ENCODE data around the gene NLRP1. TPM values are rescaled to one million over a fixed set of nuclear protein-coding genes. Genes with fewer than 3 reads are reported as not detected.

The NLRP1 gene
- total and polyA plus RNA-seq, 2 of the 13 experiments (the other 11 are each of a cell fraction or from before 2014, with no cell fraction given), result 3.4 to 3.7 TPM

DNA sequence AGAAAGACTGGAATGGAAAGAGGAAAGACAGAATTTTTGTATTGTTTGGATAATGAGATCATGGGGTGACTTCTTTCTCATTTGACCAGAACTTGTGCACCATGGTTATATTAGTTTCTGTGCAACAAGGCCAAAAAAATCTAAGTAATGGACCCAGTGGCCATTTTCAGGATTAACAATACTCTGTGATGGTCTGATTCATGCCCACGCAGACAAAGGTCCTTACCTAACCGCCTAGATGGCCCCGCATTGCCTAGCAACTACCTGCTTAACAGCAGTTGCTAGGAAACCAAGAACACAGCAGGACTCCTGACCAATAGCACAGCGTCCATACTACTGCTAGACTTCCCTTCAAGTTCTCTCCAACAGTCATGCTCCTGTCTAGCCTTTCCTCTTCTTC, 75.5 kb downstream of the NLRP1 start:
- H4K20me1 ChIP-seq (ENCODE audit: insufficient read depth, low read length), result no peaks in the 10 kb centered on the region
- FAIRE-seq (no peak), ATAC-seq (peak; percentile 33; the same call in 1 of the 3 replicates), DNase-seq (ENCODE audit: low spot score) (peak; percentile 29)
- no peaks in the 10 kb centered on the region for H3K9me3 ChIP-seq (ENCODE audit: low read length)
- no peaks in the 10 kb centered on the region for H3K36me3 ChIP-seq (replicated peaks in 1 of 2; ENCODE audit: control insufficient read depth in 1 of 2, insufficient read depth in 2 of 2, low read length in 2 of 2)
- 0% methylated on average over 1 of the region's 4 CpGs for WGBS (ENCODE audit: low lambda C conversion rate)
- POLR2A ChIA-PET, result no interaction called here
- TF ChIP-seq SOX6 (IDR thresholded peaks at IDR 0.05) (no peak), SOX6 (CRISPR knock-in tag; IDR thresholded peaks at IDR 0.05) (no peak), RFX1 (IDR thresholded peaks at IDR 0.05) (peak; percentile 53)
- no peak overlapping the region for H2AFZ ChIP-seq (ENCODE audit: low read length)
- intact Hi-C loops (cut with micrococcal nuclease; ENCODE audit: unreplicated experiment) (no loop called here), in situ Hi-C loops (cut with HindIII; ENCODE audit: extremely low pct_ligation_motif_present, low pct_unique_long_range_greater_than_20kb) (no loop called here)
- peaks cover 0 to 4% of the 10 kb centered on the region in 2 experiments; a peak in 2 of 5 replicates for H3K27me3 ChIP-seq (ENCODE audit: control insufficient read depth in 1 of 2, insufficient read depth in 2 of 2, low read length in 2 of 2)
- no peak overlapping the region for H3K4me3 ChIP-seq (replicated peaks in 1 of 3; ENCODE audit: insufficient read depth in 1 of 3, low read depth in 2 of 3, low read length in 3 of 3)
- H3K79me2 ChIP-seq (ENCODE audit: insufficient read depth, low read length), result no peaks in the 10 kb centered on the region
- BruUV-seq (replicated peaks), result no TSS peak
- no peaks in the 10 kb centered on the region for H3K4me1 ChIP-seq (ENCODE audit: insufficient read depth, low read length)
- no peak overlapping the region for H3K9ac ChIP-seq (ENCODE audit: insufficient read depth, low read depth, low read length)
- no peak overlapping the region for H3K4me2 ChIP-seq (ENCODE audit: low read depth, low read length)
- no peak overlapping the region for H3K27ac ChIP-seq (ENCODE audit: extremely low read length, insufficient read depth, low read length)
- CTCF ChIA-PET (ENCODE audit: low intra/inter-chr PET ratio, low total read pairs), result no interaction called here

DNA sequence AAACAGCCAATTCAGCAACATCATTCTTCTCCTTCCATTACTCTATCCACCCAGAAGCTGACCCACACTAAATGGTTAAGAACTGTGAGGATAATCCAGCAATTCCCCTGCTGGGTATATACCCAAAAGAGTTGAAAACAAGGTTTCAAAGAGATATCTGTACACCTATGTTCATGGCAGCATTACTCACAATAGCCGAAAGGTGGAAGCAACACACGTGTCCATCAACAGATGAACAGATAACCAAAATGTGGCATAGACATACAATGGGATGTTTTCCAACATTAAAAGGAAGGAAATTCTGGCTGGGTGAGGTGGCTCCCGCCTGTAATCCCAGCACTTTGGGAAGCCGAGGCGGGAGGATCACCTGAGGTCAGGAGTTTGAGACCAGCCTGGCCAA, 78.0 kb downstream of the NLRP1 start:
- Histone ChIP-seq H4K20me1 (ENCODE audit: insufficient read depth, low read length) (no peaks in the 10 kb centered on the region), H3K4me2 (ENCODE audit: low read depth, low read length) (no peak overlapping the region), H3K9ac (ENCODE audit: insufficient read depth, low read depth, low read length) (no peak overlapping the region), H3K9me3 (ENCODE audit: low read length) (no peaks in the 10 kb centered on the region), H3K27me3 (ENCODE audit: control insufficient read depth in 1 of 2, insufficient read depth in 2 of 2, low read length in 2 of 2) (peaks cover 0 to 17% of the 10 kb centered on the region in 2 experiments; a peak in 3 of 5 replicates), H3K27ac (ENCODE audit: extremely low read length, insufficient read depth, low read length) (no peak overlapping the region), H2AFZ (ENCODE audit: low read length) (no peak overlapping the region), H3K79me2 (ENCODE audit: insufficient read depth, low read length) (no peaks in the 10 kb centered on the region), H3K4me1 (ENCODE audit: insufficient read depth, low read length) (peaks cover 5% of the 10 kb centered on the region), H3K4me3 (replicated peaks in 1 of 3; ENCODE audit: insufficient read depth in 1 of 3, low read depth in 2 of 3, low read length in 3 of 3) (no peak overlapping the region), H3K36me3 (replicated peaks in 1 of 2; ENCODE audit: control insufficient read depth in 1 of 2, insufficient read depth in 2 of 2, low read length in 2 of 2) (no peaks in the 10 kb centered on the region)
- ATAC-seq, result no peak
- intact Hi-C loops (cut with micrococcal nuclease; ENCODE audit: unreplicated experiment) (no loop called here), in situ Hi-C loops (cut with HindIII; ENCODE audit: extremely low pct_ligation_motif_present, low pct_unique_long_range_greater_than_20kb) (no loop called here)
- TF ChIP-seq SRF (IDR thresholded peaks at IDR 0.05; ENCODE audit: low read depth, low read length) (no peak), ZNF660 (CRISPR knock-in tag; IDR thresholded peaks at IDR 0.05; ENCODE audit: borderline replicate concordance, low read depth) (no peak)
- TF ChIP-seq, protein P1, sequence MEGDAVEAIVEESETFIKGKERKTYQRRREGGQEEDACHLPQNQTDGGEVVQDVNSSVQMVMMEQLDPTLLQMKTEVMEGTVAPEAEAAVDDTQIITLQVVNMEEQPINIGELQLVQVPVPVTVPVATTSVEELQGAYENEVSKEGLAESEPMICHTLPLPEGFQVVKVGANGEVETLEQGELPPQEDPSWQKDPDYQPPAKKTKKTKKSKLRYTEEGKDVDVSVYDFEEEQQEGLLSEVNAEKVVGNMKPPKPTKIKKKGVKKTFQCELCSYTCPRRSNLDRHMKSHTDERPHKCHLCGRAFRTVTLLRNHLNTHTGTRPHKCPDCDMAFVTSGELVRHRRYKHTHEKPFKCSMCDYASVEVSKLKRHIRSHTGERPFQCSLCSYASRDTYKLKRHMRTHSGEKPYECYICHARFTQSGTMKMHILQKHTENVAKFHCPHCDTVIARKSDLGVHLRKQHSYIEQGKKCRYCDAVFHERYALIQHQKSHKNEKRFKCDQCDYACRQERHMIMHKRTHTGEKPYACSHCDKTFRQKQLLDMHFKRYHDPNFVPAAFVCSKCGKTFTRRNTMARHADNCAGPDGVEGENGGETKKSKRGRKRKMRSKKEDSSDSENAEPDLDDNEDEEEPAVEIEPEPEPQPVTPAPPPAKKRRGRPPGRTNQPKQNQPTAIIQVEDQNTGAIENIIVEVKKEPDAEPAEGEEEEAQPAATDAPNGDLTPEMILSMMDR (CRISPR knock-in tag; IDR thresholded peaks at IDR 0.05), result 0 out of 2 replicates have a peak, but pooled peaks have one; percentile 6
- no peak for DNase-seq (ENCODE audit: low spot score)
- ChIA-PET POLR2A (no interaction called here), CTCF (ENCODE audit: low intra/inter-chr PET ratio, low total read pairs) (no interaction called here)
- FAIRE-seq, result no peak
- BruUV-seq (replicated peaks), result no TSS peak
- WGBS (ENCODE audit: low lambda C conversion rate), result 75% methylated on average over 5 of the region's 5 CpGs

Data from HepG2 (cell line).